ENCODE results near the gene ATR. TPM values are rescaled to one million over a fixed set of nuclear protein-coding genes. Genes with fewer than 3 reads are reported as not detected.

The ATR gene
- total RNA-seq, 1 donor from 2014 or later, result 47.4 TPM

GRCh38 chr3:142523921-142524566 is 54.5 kb downstream of the ATR start:
- no peak for ATAC-seq (ENCODE audit: low read depth)
- TF ChIP-seq CTCF (IDR thresholded peaks at IDR 0.05), result no peak
- Mint-ChIP-seq H3K4me1 (no peaks in the 10 kb centered on the region), H3K4me3 (no peak overlapping the region), H3K36me3 (ENCODE audit: low read depth) (peaks cover 49% of the 10 kb centered on the region), H3K27ac (no peak overlapping the region), H3K9me3 (peaks cover 2% of the 10 kb centered on the region), H3K27me3 (no peaks in the 10 kb centered on the region)
- ChIA-PET CTCF (no interaction called here), POLR2A (interaction anchor here (0.5 kb wide), 1 partner anchor 952 kb away, joined by 3 read pairs; no protein-coding TSS in a partner anchor)
- intact Hi-C loops (cut with micrococcal nuclease), result no loop called here
- DNase-seq, result no peak

GRCh38 chr3:142509079-142509478 is 69.5 kb downstream of the ATR start:
- DNase-seq, result no peak
- intact Hi-C loops (cut with micrococcal nuclease), result no loop called here

GRCh38 chr3:142507241-142507640 is 71.3 kb downstream of the ATR start:
- POLR2A ChIA-PET, result no interaction called here
- peaks cover 2% of the 10 kb centered on the region for H3K4me1 Mint-ChIP-seq
- intact Hi-C loops (cut with micrococcal nuclease), result no loop called here

More at GRCh38 chr3:142509079-142509478, 69.5 kb downstream of the ATR start:
- Mint-ChIP-seq H3K36me3 (ENCODE audit: low read depth) (peaks cover 60% of the 10 kb centered on the region), H3K4me1 (peaks cover 2% of the 10 kb centered on the region), H3K27me3 (no peaks in the 10 kb centered on the region), H3K4me3 (no peak overlapping the region), H3K9me3 (no peaks in the 10 kb centered on the region), H3K27ac (no peak overlapping the region)
- no peak for ATAC-seq (ENCODE audit: low read depth)
- no peak for TF ChIP-seq CTCF (IDR thresholded peaks at IDR 0.05)
- ChIA-PET CTCF (no interaction called here), POLR2A (no interaction called here)

GRCh38 chr3:142502187-142502985 is 76.1 kb downstream of the ATR start:
- TF ChIP-seq CTCF (IDR thresholded peaks at IDR 0.05), result no peak
- Mint-ChIP-seq H3K36me3 (ENCODE audit: low read depth) (peaks cover 69% of the 10 kb centered on the region), H3K27me3 (no peaks in the 10 kb centered on the region), H3K4me1 (peaks cover 4% of the 10 kb centered on the region), H3K9me3 (no peaks in the 10 kb centered on the region), H3K4me3 (no peak overlapping the region), H3K27ac (no peak overlapping the region)
- DNase-seq (no peak), ATAC-seq (ENCODE audit: low read depth) (no peak)
- intact Hi-C loops (cut with micrococcal nuclease), result no loop called here
- ChIA-PET CTCF (no interaction called here), POLR2A (no interaction called here)

More at GRCh38 chr3:142507241-142507640, 71.3 kb downstream of the ATR start:
- no peak for ATAC-seq (ENCODE audit: low read depth)
- CTCF ChIA-PET, result no interaction called here
- no peak overlapping the region for H3K4me3 Mint-ChIP-seq
- no peaks in the 10 kb centered on the region for H3K27me3 Mint-ChIP-seq
- no peak for TF ChIP-seq CTCF (IDR thresholded peaks at IDR 0.05)
- H3K36me3 Mint-ChIP-seq (ENCODE audit: low read depth), result peaks cover 61% of the 10 kb centered on the region
- no peak overlapping the region for H3K27ac Mint-ChIP-seq
- no peaks in the 10 kb centered on the region for H3K9me3 Mint-ChIP-seq
- DNase-seq, result no peak
